OCI-LY7 (cell line): Measurements from ENCODE around the gene EPS8L1. TPM values are rescaled to one million over a fixed set of nuclear protein-coding genes. Genes with fewer than 3 reads are reported as not detected.
"Not testable (repeated sequence)": the region's sequence is repeated elsewhere in the genome, so short reads cannot be mapped to it uniquely, and the experiment has no call there.

Experiments used
- BruUV-seq: library from RNA; stranded (reverse); fragments of 400-500 nt; replicated peaks from 2 replicates; lab custom pipeline; 2021; lab: Mats Ljungman, UMichigan
- CTCF ChIA-PET: fragments of 300-600 bp; sonication (Branson Sonifier 250); formaldehyde crosslinking; loops from one replicate; lab custom pipeline; 2022; ENCODE audit warnings: antibody characterized with exemption; ENCODE audit not compliant: unreplicated experiment; lab: Charles Lee
- POLR2A ChIA-PET: fragments of 300-600 bp; sonication (Branson Sonifier 250); formaldehyde crosslinking; loops from one replicate; lab custom pipeline; 2022; ENCODE audit warnings: antibody characterized with exemption; lab: Charles Lee
- DNase-seq: peaks from one replicate; pipeline ENCODE4 v3.0.0-alpha.2; 2015; ENCODE audit warnings: low spot score
- H2AFZ ChIP-seq: fragments of 200-600 bp; sonication (generic), shearing (Covaris generic); 2 replicates; pipeline ENCODE4 v1.6.1; 2014; ENCODE audit warnings: mild to moderate bottlenecking, antibody characterized with exemption, low read length, moderate library complexity
- H3K27ac ChIP-seq: fragments of 200-600 bp; sonication (generic); 2 replicates; pipeline ENCODE4 v1.5.1; 2014; ENCODE audit warnings: mixed run types, low read depth, mild to moderate bottlenecking, moderate library complexity, low read length, inconsistent platforms; ENCODE audit not compliant: poor library complexity, severe bottlenecking
- H3K36me3 ChIP-seq: fragments of 200-600 bp; sonication (generic); 2 replicates; pipeline ENCODE4 v1.6.1; 2014; ENCODE audit warnings: mild to moderate bottlenecking, antibody characterized with exemption, low read length, moderate library complexity, mixed read lengths; ENCODE audit not compliant: insufficient read depth
- H3K4me1 ChIP-seq: fragments of 200-600 bp; sonication (generic); 2 replicates; pipeline ENCODE4 v1.5.1; 2014; ENCODE audit warnings: mild to moderate bottlenecking, low read length; ENCODE audit not compliant: insufficient read depth, poor library complexity, severe bottlenecking
- H3K4me2 ChIP-seq: fragments of 200-600 bp; sonication (generic); 2 replicates; pipeline ENCODE4 v1.6.1; 2014; ENCODE audit warnings: mild to moderate bottlenecking, low read length
- H3K4me3 ChIP-seq: fragments of 200-600 bp; sonication (generic); 2 replicates; pipeline ENCODE4 v1.5.1; 2014; ENCODE audit warnings: mild to moderate bottlenecking, low read depth, low read length; ENCODE audit not compliant: poor library complexity, severe bottlenecking
- H3K79me2 ChIP-seq: fragments of 200-600 bp; sonication (generic); 2 replicates; pipeline ENCODE4 v1.6.1; 2016; ENCODE audit warnings: low read depth, mild to moderate bottlenecking, low read length, moderate library complexity, mixed read lengths; ENCODE audit not compliant: insufficient read depth
- H3K9me2 ChIP-seq: fragments of 200-600 bp; sonication (generic); 2 replicates; pipeline ENCODE4 v1.6.1; 2016; ENCODE audit warnings: mild to moderate bottlenecking, low read length, mixed read lengths; ENCODE audit not compliant: insufficient read depth
- H3K9me3 ChIP-seq: fragments of 200-600 bp; sonication (generic); 2 replicates; pipeline ENCODE4 v1.6.1; 2014; ENCODE audit warnings: mild to moderate bottlenecking, mixed run types, low read length, mixed read lengths
- H4K20me1 ChIP-seq: fragments of 200-600 bp; sonication (generic); 2 replicates; pipeline ENCODE4 v1.6.1; 2014; ENCODE audit warnings: mild to moderate bottlenecking, antibody characterized with exemption, low read length, moderate library complexity, mixed read lengths; ENCODE audit not compliant: insufficient read depth
- CTCF ChIP-seq: fragments of 200-600 bp; sonication (generic); conservative IDR thresholded peaks from 2 replicates; pipeline ENCODE4 v1.5.1; 2014; ENCODE audit warnings: mild to moderate bottlenecking, antibody characterized with exemption, low read length, moderate library complexity, mixed read lengths
- EZH2phosphoT487 ChIP-seq: fragments of 200-600 bp; sonication (generic); IDR thresholded peaks from 2 replicates; pipeline ENCODE4 v1.6.1; 2018; ENCODE audit warnings: low read depth, borderline replicate concordance, mild to moderate bottlenecking, mixed run types, antibody characterized with exemption, low read length, moderate library complexity, mixed read lengths
- intact Hi-C: fragments of 100-400 bp; cut with micrococcal nuclease; formaldehyde crosslinking; loops from one replicate; pipeline ENCODE4 v1.10.0; 2022; ENCODE audit not compliant: unreplicated experiment
- total RNA-seq, 2 experiments: library from RNA; depleted of rRNA in 1 of 2; stranded (reverse); fragments of >200 nt in 1 of 2; shearing (Covaris generic) in 1 of 2; gene quantifications; 2 replicates each; pipeline ENCODE4 v1.2.3, GENCODE V29; 2014 to 2022

The EPS8L1 gene
- total RNA-seq, 2 experiments from 2014 or later = 11.1 to 12.5 TPM

GRCh38 chr19:55058781-55059610 is 16.7 kb upstream of the EPS8L1 start:
- DNase-seq = peak; percentile 41
- intact Hi-C loops = no loop called here
- H3K36me3 ChIP-seq = peaks cover 71% of the 10 kb centered on the region
- no peak overlapping the region for H3K4me2 ChIP-seq
- H3K9me2 ChIP-seq = no peaks in the 10 kb centered on the region
- no peaks in the 10 kb centered on the region for H3K9me3 ChIP-seq
- POLR2A ChIA-PET = no interaction called here
- no TSS peak for BruUV-seq
- H2AFZ ChIP-seq = no peak overlapping the region
- CTCF ChIA-PET = no interaction called here
- peaks cover 15% of the 10 kb centered on the region for H3K79me2 ChIP-seq
- H4K20me1 ChIP-seq = no peaks in the 10 kb centered on the region
- H3K4me1 ChIP-seq = peaks cover 7% of the 10 kb centered on the region
- no peak for TF ChIP-seq EZH2phosphoT487
- peak; percentile 55 for TF ChIP-seq CTCF
- H3K4me3 ChIP-seq = no peak overlapping the region
- H3K27ac ChIP-seq = no peak overlapping the region

- POLR2A ChIA-PET, CTCF ChIA-PET, BruUV-seq, H3K9me2 ChIP-seq, H3K9me3 ChIP-seq, H4K20me1 ChIP-seq, H3K4me3 ChIP-seq, H3K4me2 ChIP-seq, DNase-seq, H2AFZ ChIP-seq, H3K4me1 ChIP-seq, H3K27ac ChIP-seq: not testable (repeated sequence)
- Histone ChIP-seq H3K36me3 (peaks cover 59% of the 10 kb centered on the region), H3K79me2 (peaks cover 15% of the 10 kb centered on the region)
- intact Hi-C loops = loop anchor here (5.0 kb wide), 1 partner anchor 178 kb away; no protein-coding TSS in a partner anchor
These were observed 15.4 kb upstream of the EPS8L1 start for GRCh38 chr19:55060287-55060686.

- H2AFZ ChIP-seq = peak within 1 kb of the TSS; percentile 21; the same call in 1 of the 2 replicates
- intact Hi-C loops = loop anchor here (5.0 kb wide), 1 partner anchor 181 kb away; no protein-coding TSS in a partner anchor
These were observed 12.8 kb upstream of the EPS8L1 start, which contains the start of gene RDH13 for GRCh38 chr19:55062735-55063491. Gene RDH13 (minus strand): TSS chr19:55063148. CDS start chr19:55063032, 116 bp downstream.

More at GRCh38 chr19:55062735-55063491, 12.8 kb upstream of the EPS8L1 start, which contains the start of gene RDH13:
- DNase-seq = peak; percentile 98
- Histone ChIP-seq H3K4me2 (peak within 1 kb of the TSS; percentile 76), H4K20me1 (no peaks in the 10 kb centered on the region), H3K4me1 (peaks cover 7% of the 10 kb centered on the region), H3K9me2 (no peaks in the 10 kb centered on the region), H3K27ac (peak within 1 kb of the TSS; percentile 50), H3K36me3 (peaks cover 33% of the 10 kb centered on the region), H3K9me3 (no peaks in the 10 kb centered on the region), H3K79me2 (peaks cover 15% of the 10 kb centered on the region), H3K4me3 (peak within 1 kb of the TSS; percentile 84)
- TF ChIP-seq EZH2phosphoT487 (no peak), CTCF (no peak)
- ChIA-PET POLR2A (interaction anchor here (0.6 to 1.4 kb wide), 2 partner anchors 17 to 54 kb away, joined by 3 to 6 read pairs; no protein-coding TSS in a partner anchor), CTCF (interaction anchor here (0.6 kb wide), 1 partner anchor 104 kb away, joined by 3 read pairs; no protein-coding TSS in a partner anchor)
- BruUV-seq = no TSS peak
